ENCODE data around the gene ELOVL7.
"Not testable (repeated sequence)": the region's sequence is repeated elsewhere in the genome, so short reads cannot be mapped to it uniquely, and the experiment has no call there.

ELOVL7 gene

DNA sequence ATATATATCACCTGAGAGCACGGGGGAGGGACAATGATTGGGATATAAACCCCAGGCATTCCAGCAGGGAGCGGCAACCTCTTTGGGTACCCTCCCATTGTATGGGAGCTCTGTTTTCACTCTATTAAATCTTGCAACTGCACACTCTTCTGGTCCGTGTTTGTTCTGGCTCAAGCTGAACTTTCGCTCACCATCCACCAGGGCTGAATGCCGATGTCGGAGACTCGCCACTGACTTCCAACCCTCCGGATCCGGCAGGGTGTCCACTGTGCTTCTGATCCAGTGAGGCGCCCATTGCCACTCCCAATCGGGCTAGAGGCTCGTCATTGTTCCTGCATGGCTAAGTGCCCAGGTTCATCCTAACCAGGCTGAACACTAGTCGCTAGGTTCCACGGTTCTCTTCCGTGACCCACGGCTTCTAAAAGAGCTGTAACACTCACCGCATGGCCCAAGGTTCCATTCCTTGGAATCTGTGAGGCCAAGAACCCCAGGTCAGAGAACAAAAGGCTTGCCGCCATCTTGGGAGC is 48.6 kb downstream of the ELOVL7 start:
- DNase-seq (ENCODE audit: low read depth): not testable (repeated sequence)

DNA sequence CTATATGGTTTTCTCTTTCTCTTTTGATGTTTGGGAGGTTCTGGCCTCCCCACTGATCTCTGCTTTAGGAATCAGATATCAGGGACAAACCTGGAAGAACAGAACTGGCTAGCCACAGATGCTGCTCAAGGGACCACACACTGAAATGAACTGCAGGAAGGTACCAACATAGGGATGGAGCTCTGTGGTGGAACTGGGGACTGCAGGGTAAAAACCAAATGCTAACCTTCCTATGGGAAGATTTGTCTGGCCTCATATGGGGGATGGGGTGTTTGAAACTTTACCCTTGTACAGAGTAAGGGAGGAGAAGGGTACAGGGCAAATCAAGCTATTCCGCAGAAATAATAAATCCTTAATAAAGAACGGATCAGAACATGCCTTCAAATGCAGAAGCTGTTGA is 49.4 kb downstream of the ELOVL7 start:
- no peak for DNase-seq (ENCODE audit: low read depth)

DNA sequence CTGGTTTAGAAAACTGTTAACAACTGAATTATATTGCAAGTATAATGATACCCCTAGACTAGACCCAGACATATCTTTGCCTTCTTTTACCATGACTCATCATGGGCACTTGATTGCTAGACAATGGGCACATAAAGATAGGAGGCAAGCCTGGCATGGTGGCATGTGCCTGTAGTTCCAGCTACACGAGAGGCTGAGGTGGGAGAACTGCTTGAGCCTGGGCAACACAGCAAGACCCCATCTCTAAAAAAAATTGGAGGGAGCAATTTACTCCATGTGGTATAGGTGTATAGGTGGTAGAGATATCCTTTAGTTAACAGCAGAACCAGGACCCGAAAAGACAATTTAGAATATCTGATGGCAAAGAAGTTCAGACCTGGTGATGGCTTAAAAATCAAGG is 51.6 kb downstream of the ELOVL7 start:
- DNase-seq (ENCODE audit: low read depth): no peak

DNA sequence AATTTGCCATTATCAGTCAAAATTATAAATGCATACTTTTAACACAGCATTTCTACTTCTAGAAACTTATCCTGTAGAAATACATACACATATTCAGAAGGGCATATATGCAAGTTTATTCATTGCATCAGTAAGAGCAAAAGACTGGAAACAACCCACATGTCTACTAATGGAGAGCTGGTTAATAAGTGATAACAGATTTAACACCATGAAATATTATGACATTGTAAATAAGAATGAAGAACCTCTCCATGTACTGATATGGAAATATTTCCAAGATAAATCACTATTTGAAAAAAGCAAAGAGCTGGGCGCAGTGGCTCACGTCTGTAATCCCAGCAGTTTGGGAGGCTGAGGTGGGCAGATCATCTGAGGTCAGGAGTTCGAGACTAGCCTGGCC is 54.5 kb downstream of the ELOVL7 start:
- DNase-seq (ENCODE audit: low read depth): no peak

DNA sequence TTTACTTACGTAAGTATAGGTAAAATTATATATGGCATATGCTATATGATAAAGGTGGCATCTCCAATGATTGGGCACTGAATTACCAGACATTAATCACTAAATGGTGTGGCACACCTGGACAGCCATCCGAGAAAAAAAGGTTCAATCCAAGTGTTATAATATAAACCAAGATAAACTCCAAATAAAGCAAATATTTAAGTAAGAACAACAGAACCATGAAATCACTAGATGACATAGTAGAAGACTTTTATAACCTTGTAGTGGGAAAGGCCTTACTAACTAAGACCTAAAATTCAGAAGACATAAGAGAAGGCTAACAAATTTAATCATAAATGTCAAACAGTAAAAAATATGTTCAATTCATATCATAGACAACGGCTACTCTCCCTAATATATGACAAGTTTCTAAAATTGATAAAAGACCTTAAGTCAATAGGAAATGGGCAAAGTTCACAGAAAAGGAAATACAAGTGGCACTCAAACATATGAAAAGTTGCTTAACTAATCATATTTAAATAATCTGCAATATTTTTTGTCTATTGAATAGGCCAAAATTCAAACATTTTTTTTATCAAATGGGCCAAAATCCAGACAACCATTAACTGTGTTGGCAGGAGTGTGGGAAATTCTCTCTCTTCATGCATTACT is 55.1 kb downstream of the ELOVL7 start:
- no peak for DNase-seq (ENCODE audit: low read depth)

DNA sequence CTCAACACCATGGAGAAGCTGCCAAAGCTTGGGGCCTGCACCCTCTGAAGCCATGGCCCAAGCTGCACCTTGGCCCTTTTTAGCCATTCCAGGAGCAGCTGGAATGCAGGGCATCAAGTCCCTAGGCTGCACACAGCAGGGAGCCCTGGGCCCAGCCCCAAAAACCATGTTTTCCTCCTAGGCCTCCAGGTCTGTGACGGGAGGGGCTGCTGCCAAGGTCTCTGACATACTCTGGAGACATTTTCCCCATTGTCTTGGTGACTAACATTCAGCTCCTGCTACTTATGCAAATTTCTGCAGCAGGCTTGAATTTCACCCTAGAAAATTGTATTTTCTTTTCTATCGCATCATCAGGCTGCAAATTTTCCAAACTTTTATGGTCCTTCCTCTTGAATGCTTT is 64.6 kb downstream of the ELOVL7 start:
- DNase-seq (ENCODE audit: low read depth): no peak

DNA sequence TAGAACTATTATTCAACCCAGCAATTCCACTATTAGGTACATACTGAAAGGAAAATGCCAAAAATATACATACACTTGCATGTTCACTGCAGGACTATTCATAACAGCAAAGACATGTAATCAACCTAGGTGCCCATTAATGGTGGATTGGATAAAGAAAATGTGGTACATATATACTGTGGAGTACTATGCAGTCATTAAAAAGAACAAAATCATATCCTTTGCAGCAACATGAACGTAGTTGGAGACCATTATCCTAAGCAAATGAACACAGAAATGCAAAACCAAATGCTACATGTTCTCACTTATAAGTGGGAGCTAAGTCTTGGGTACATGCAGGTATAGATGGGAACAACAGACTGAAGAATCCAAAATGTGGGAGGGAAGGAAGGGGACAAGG is 67.7 kb downstream of the ELOVL7 start:
- no peak for DNase-seq (ENCODE audit: low read depth)

DNA sequence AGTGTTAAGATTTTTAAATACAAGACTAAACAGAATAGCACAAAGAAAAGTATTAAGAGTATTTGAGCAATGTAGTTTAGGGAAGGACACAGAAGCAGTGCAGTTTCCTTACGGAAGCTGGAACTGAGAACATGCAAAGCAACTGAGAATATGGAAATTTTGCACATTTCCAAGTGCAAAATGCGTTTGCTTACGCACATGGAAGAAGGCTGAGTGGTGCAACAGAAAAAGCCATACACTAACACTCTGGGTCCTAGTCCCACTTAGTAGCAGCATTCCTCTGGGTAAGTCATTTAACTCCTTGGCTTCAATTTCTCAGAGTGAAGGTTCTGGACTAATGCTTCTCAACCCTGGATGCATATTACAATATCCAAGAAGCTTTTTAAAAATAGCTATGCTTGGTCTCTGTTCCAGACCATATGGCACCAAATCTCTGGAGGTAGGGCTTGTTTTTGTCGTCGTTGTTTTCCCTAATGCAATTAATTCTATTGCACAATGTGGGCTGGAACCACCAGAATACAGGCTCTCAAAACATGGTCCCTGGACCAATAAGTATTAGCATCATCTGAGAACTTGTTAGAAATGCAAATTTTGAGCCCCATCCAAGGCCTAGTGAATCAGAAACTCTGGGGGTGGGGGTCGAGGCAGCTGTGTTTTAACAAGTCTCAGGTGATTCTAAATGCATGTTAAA is 78.9 kb downstream of the ELOVL7 start:
- DNase-seq (ENCODE audit: low read depth): no peak

DNA sequence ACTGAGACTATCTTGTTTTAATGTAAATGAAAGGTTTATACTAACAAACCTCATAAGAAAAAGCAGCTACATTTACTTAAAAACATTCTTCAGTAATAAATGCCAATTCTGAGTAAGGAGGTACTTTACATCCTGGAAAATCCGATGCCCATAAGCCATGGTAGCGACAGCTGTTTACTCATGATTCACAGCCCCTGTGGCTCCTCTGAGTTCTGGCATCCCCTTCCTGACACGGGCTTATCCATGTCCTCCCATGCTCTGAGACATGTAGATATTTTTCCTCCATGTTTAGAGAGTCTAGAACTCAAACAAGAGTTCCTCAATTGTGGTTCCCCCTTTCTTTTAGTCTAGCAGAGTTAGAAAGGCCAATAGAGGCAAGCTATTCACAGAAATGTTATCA is 81.0 kb downstream of the ELOVL7 start:
- DNase-seq (ENCODE audit: low read depth): no peak

DNA sequence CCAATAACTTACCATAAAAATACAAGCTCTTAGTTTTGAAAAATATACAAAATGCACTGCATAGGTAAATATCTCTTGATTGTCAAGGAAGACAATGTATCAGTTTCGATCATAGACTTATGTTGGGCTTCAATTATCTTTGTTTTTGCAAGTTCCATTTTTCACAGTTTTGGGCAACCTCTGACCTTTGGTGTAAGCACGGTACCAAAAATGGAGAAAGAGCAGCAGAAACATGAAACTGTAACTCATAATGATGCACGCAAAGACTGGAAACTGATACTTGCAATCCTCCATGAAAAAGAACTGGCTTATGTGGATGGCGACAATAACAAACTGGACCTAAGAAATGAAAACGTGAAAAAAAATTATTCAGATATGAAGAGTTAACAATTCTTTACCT is 89.6 kb downstream of the ELOVL7 start:
- no peak for DNase-seq (ENCODE audit: low read depth)

DNA sequence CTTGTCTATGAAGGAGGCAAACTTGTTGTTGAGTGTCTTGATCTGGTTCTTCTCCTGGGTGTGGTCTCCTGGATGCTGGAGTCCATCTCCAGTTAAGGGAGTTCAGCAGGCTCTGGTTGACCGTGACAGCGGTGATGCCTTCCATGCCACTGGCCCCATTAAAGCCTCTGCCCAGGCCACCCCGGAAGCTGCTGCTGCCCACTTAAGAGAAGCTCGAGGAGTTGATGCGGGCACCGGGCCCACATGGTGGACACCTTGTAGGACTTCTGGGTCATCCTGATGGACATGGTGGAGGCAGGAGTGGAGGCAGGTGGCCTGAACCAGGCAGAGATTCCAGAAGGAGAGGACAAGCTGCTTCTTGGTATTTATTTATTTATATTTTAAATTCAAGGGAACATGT is 99.4 kb downstream of the ELOVL7 start:
- no peak for DNase-seq (ENCODE audit: low read depth)

DNA sequence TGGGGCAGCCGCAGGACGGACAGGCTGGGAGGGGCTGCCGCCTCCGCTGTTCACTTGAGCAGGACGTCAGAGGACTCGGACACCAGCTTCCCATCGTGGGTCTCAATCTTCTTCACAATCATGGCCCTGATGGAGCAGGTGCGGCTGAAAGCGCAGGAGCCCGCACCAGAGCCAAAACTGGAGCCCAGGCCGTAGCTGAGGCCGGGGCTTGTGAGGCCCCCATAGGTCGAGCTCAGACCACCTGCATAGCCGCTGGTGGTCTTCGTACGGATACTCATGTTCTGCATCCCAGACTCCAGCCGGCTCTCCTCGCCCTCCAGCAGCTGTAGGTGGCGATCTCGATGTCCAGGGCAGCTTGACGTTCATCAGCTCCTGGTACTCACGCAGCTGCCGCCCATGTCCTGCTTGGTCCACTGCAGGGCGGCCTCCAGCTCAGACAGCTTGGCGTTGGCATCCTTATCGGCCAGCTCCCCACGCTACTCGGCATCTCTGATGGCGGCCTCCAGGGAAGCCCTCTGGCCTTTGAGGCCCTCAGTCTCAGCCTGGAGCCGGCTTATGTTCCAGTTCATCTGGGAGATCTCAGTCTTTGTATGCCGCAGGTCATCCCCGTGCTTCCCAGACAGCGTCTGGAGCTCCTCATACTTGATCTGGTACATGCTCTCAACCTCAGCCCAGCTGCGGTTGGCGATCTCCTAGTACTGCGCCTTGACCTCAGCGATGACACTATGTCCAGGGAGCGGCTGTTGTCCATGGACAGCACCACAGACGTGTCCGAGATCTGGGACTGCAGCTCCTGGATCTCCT is 100.4 kb downstream of the ELOVL7 start:
- no peak for DNase-seq (ENCODE audit: low read depth)

DNA sequence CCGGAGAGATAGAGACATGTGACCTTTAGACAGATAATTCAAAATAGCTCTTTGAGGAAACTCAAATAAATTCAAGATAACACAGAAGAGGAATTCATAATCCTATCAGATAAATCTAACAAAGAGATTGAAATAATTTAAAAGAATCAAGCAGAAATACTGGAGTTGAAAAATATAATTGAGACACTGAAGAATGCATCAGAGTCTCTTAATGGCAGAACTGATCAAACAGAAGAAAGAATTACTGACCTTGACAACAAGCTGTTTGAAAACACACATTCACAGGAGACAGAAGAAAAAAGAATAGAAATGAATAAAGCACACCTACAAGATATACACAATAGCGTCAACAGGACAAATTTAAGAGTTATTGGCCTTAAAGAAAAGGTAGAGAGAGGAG is 103.7 kb downstream of the ELOVL7 start:
- no peak for DNase-seq (ENCODE audit: low read depth)

DNA sequence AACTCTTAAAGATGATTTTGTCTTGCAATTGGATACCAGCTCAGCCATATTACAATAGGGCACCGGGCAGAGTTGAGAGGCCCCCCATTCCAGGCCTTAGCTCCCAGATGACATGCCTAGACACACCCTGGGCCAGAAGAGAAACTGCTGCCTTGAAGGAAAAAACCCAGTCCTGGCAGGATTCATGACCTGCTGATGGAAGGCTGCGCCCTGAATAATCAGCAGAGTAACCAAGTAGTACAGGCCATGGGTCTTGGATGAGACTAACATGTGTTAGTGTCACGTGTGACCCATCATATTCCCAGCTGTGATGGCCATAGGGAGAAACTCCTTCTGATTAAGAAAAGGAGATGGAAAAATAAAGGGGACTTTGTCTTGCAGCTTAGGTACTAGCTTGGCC is 105.1 kb downstream of the ELOVL7 start:
- no peak for DNase-seq (ENCODE audit: low read depth)

DNA sequence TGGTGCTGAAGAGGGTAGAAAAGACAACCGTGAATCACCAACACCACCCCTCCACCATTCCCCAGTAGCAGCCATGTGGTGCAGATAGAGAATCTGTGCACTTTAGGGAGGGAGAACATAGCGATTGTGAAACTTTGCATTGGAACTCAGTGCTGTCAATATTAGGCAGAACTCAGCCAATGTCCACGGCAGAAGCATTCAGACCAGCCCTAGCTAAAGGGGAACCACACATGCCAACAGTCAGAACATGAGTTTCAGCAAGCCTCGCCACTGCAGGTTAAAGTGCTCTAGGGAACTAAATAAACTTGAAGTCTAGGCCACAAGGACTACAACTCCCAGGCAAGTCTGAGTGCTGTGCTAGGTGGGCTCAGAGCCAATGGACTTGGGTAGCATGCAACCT is 105.6 kb downstream of the ELOVL7 start:
- DNase-seq (ENCODE audit: low read depth): no peak

DNA sequence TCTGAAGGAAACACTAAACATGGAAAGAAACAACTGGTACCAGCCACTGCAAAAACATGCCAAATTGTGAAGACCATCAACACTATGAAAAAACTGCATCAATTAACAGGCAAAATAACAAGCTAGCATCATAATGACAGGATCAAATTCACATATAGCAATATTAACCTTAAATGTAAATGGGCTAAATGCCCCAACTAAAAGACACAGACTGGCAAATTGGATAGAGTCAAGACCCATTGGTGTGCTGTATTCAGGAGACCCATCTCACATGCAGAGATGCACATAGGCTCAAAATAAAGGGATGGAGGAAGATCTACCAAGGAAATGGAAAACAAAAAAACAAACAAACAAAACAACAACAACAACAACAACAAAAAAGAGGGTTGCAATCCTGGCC is 113.2 kb downstream of the ELOVL7 start:
- not testable (repeated sequence) for DNase-seq (ENCODE audit: low read depth)

DNA sequence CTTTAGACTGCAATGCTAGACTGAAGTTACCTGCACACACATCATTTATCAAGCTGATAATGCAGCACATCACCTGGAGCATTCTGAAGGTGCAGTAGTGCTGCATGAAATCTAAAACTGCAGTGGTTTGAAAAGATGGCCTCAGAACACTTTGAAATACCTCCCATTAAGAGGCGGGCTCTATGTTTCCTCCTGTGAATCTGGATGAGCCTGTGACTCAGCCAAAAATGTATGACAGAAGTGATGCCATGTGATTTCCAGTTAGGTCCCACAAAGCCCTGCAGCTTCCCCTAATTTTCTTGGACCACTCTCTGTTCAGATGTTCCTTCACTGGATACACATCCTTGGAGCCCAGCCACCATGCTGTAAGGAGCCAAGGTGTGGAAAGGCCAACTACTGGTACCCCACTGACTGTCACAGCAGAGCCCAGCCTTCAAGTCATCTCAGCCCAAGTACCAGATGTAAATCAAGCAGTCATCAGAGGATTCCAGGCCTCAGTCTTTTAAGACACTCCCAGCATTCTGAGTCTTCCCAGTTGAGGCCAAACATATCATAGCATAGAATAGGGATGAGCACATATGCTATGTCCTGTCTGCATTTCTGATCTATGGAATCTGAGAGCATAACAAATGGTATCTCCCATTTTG is 116.9 kb downstream of the ELOVL7 start:
- DNase-seq (ENCODE audit: low read depth): no peak

DNA sequence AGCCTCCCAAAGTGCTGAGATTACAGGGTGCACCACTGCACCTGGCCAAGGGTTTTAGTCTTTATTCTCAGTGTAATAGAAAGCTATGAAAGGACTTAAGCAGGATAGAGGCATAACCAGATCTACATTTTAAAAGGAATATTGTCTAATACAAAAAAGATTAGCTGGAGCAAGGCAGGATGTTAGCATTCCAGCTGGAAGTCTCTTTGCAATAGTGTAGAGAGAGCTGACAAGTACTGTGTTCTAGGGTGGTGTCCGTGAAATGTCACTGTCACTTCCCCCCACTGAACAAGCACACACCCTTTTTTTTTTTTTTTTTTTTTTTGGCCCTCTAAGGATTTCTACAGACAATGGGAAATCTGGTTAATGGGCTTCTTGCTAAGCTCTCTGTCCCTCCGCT is 119.9 kb downstream of the ELOVL7 start:
- DNase-seq (ENCODE audit: low read depth): no peak

DNA sequence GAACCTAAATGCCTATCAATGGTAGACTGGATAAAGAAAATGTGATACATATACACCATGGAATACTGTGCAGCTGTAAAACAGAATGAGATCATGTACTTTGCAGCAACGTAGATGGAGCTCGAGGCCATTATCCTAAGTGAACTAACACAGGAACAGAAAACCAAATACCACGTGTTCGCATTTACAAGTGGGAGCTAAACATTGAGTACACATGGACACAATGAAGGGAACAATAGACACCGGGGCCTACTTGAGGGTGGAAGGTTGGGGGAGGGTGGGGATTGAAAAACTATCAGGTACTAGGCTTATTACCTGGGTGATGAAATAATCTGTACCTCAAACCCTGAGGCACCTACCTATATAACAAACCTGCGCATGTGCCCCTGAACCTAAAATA is 121.7 kb downstream of the ELOVL7 start:
- no peak for DNase-seq (ENCODE audit: low read depth)

DNA sequence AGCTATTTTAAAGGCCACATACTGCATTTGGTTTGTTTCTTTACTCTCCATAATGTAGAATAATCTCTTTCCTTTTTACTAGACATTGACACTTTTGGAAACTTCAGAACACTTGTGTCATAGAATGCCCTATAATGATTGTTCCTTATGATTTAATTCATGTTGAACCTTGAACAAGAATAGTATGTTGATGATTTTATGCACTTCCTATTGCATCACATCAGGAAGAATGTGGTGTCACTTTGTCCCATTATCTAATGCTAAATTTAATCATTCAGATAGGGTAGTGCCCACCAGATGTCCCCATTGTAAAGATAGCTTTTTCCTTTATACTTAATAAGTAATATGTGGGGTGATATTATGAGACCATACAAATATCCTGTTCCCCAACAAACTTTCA is 124.7 kb downstream of the ELOVL7 start:
- DNase-seq (ENCODE audit: low read depth): no peak

DNA sequence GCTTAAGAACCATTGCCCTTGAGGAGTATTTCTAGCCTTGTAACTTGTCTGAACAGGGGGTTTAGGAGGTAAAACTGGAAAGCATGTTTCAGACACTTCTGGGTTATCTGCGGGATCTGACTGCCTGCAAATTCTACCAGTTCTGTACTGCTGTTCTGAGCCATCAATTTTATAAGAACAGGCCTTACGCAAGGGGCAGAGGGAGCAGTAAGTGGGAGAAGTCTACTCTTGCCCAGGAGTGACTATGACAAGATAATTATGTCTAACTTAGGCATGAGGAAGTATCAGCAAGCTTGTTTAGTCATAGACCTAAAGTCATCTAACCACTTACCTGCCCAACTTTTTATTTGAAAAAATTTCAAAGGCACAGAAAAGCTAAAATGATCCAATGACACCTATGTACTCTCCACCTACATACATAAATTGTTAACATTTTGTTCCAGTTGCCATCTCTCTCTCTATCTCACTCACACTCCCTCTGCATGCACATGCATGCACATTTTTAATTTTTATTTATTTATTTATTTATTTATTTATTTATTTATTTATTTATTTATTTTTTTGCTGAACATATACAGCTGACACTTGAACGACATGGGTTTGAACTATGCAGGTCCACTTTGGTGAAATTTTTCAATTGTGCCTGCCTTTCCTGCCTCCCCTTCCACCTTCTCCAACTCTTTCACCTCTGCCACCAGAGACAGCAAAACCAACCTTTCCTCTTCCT is 125.7 kb downstream of the ELOVL7 start:
- DNase-seq (ENCODE audit: low read depth): no peak
